NCI-H446 treated with DMSO at 0.1 percent for 48 hours (cell line): ENCODE results near the gene CHD6.
A peak's percentile ranks its signal among the peaks of the same experiment; 100 is the strongest.

Experiments
- DNase-seq: peaks from one replicate; lab custom pipeline; 2025; lab: John Stamatoyannopoulos, UW

The CHD6 gene

GRCh38 chr20:41394081-41394480 is 224.1 kb downstream of the CHD6 start:
- DNase-seq: no peak

GRCh38 chr20:41393705-41394066 is 224.5 kb downstream of the CHD6 start:
- no peak for DNase-seq

- DNase-seq: no peak
Observed at GRCh38 chr20:41392871-41393704, 225.1 kb downstream of the CHD6 start.

- no peak for DNase-seq
Observed at GRCh38 chr20:41392295-41392694, 225.9 kb downstream of the CHD6 start.

GRCh38 chr20:41391587-41392001 is 226.6 kb downstream of the CHD6 start:
- no peak for DNase-seq

- no peak for DNase-seq
Observed at GRCh38 chr20:41390889-41391288, 227.3 kb downstream of the CHD6 start.

- DNase-seq: no peak
Observed at GRCh38 chr20:41387444-41387851, 230.7 kb downstream of the CHD6 start.

- no peak for DNase-seq
Observed at GRCh38 chr20:41386502-41387427, 231.4 kb downstream of the CHD6 start.

- no peak for DNase-seq
Observed at GRCh38 chr20:41382791-41383305, 235.3 kb downstream of the CHD6 start.

- DNase-seq: peak; percentile 51
Observed at GRCh38 chr20:41380551-41381193, 237.5 kb downstream of the CHD6 start.

GRCh38 chr20:41379551-41379950 is 238.6 kb downstream of the CHD6 start:
- no peak for DNase-seq

GRCh38 chr20:41377275-41377674 is 240.9 kb downstream of the CHD6 start:
- DNase-seq: no peak

- no peak for DNase-seq
Observed at GRCh38 chr20:41376349-41376748, 241.8 kb downstream of the CHD6 start.

- no peak for DNase-seq
Observed at GRCh38 chr20:41375846-41376245, 242.3 kb downstream of the CHD6 start.

- DNase-seq: no peak
Observed at GRCh38 chr20:41373931-41374920, 244.0 kb downstream of the CHD6 start.

GRCh38 chr20:41373251-41373783 is 244.9 kb downstream of the CHD6 start:
- DNase-seq: no peak

GRCh38 chr20:41371371-41371770 is 246.8 kb downstream of the CHD6 start:
- DNase-seq: no peak

GRCh38 chr20:41370176-41370575 is 248.0 kb downstream of the CHD6 start:
- no peak for DNase-seq

GRCh38 chr20:41369673-41370072 is 248.5 kb downstream of the CHD6 start:
- no peak for DNase-seq

- DNase-seq: no peak
Observed at GRCh38 chr20:41367956-41368355, 250.2 kb downstream of the CHD6 start.

- DNase-seq: no peak
Observed at GRCh38 chr20:41367393-41367695, 250.8 kb downstream of the CHD6 start.
